Testis (tissue), 3 donors: ENCODE measurements around the gene CLOCK. TPM values are rescaled to one million over a fixed set of nuclear protein-coding genes. Genes with fewer than 3 reads are reported as not detected.
A peak's percentile ranks its signal among the peaks of the same experiment; 100 is the strongest.

Source experiments
- DNase-seq: peaks from one replicate; pipeline ENCODE4 v3.0.0-alpha.2; 2019
- H3K27ac ChIP-seq, 2 donors: fragments of 200-600 bp; sonication (generic); one replicate each; pipeline ENCODE4 v1.5.1; 2019
- H3K27me3 ChIP-seq: fragments of 200-600 bp; sonication (generic); one replicate; pipeline ENCODE4 v1.5.1; 2019
- H3K36me3 ChIP-seq: fragments of 200-600 bp; sonication (generic); one replicate; pipeline ENCODE4 v1.5.1; 2017; ENCODE audit warnings: low read depth; ENCODE audit errors: missing control alignments
- H3K4me1 ChIP-seq: fragments of 200-600 bp; sonication (generic); one replicate; pipeline ENCODE4 v1.5.1; 2019
- H3K4me3 ChIP-seq, 2 donors: fragments of 200-600 bp; sonication (generic); one replicate each; pipeline ENCODE4 v1.5.1; 2017 to 2019
- H3K9me3 ChIP-seq: fragments of 200-600 bp; sonication (generic); one replicate; pipeline ENCODE4 v1.5.1; 2017
- POLR2A ChIP-seq: fragments of 450-650 bp; IDR thresholded peaks from one replicate; pipeline ENCODE4 v1.6.1; 2017; ENCODE audit warnings: antibody characterized with exemption, mild to moderate bottlenecking, moderate library complexity
- WGBS, 2 donors: methylation state at CpG; one replicate each; pipeline ENCODE4 v1.1.5; 2018; 5-methylcytosine and 5-hydroxymethylcytosine counted together
- intact Hi-C: fragments of 100-400 bp; cut with DNase I; formaldehyde crosslinking; loops from one replicate; pipeline ENCODE4 v1.15.1; 2023; ENCODE audit warnings: low total_unique reads
- polyA plus RNA-seq: library from polyadenylated mRNA; stranded (reverse); fragments of 350-450 nt; fragmentation: Illumina TruSeq; extraction: RNeasy Lipid Tissue Mini Kit (QIAGEN cat#74804); gene quantifications from one replicate; pipeline ENCODE4 v1.2.3, GENCODE V29; 2014; ENCODE audit warnings: low read depth, low replicate concordance; ENCODE audit not compliant: insufficient read depth
- total RNA-seq, 2 donors: library from RNA; depleted of rRNA; stranded (reverse); fragments of >200 nt; gene quantifications; one replicate each; pipeline ENCODE4 v1.2.3, GENCODE V29; 2016
- TF ChIP-seq, protein P1 (sequence below), 3 experiments: fragments of 450-650 bp in 2 of 3; fragments of 200-600 bp in 1 of 3; sonication (generic) in 1 of 3; IDR thresholded peaks; one replicate each; pipeline ENCODE4 v1.5.1; 2016 to 2019; ENCODE audit warnings: antibody characterized with exemption in 3 of 3, mild to moderate bottlenecking in 2 of 3, moderate library complexity in 1 of 3

Gene CLOCK
- total and polyA plus RNA-seq, 3 donors from 2014 or later, result 41.9 to 48.6 (median 43.4) TPM

DNA sequence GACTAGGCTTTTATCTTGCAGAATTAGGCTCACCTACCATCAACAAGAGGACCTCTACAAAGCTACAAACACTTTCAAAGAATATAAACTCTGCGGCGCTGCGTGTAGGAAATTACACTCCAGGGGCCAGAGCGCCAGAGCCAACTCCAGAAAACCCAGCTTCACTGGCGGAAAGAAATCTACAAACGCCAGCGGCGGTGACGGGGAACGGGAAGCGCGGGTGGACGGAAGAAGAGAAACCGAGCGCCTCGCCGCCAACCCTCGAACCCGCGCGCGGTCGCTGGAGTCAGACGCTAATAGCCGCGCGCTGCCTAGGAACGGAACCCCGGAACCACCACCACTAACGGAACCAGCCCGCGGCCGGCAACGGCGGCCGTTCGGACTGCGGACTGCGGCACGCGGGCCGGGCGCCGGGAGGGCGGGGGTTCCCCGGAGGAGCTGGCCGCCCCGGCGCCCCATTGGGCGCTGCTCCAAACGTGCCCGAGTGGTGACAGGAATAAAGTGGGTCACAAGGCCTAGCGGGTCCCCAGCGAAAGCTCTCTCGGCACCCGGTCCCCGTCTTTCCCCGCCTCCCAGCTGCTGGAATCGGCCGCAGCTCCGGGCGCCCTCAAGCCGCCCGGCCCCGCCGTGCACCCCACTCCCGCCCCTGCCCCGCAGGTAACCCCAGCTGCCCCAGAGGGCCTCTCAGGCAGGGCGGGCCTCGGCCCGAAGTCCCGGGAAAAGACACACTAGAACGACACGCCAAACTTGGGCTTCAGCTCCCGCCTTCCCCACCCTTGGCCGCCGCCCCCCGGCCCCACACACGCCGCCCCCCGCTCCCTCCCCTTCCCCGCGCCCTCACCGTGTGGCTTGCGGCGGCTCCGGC lies 836 bp downstream of the CLOCK start:
- 0 to 1% methylated on average over 16 to 64 of the region's 87 CpGs for WGBS, 2 donors
- peak overlapping the region; percentile 96 to 99 for H3K4me3 ChIP-seq
- no peaks in the 10 kb centered on the region for H3K36me3 ChIP-seq
- peak; percentile 77 for DNase-seq
- H3K27ac ChIP-seq, result peak overlapping the region; percentile 96 to 99
- intact Hi-C loops, result loop anchor here (5.0 kb wide), 1 partner anchor 149 kb away; the partner anchor contains the start of gene TMEM165
- no peaks in the 10 kb centered on the region for H3K9me3 ChIP-seq
- no peak for TF ChIP-seq POLR2A
- TF ChIP-seq, protein P1, sequence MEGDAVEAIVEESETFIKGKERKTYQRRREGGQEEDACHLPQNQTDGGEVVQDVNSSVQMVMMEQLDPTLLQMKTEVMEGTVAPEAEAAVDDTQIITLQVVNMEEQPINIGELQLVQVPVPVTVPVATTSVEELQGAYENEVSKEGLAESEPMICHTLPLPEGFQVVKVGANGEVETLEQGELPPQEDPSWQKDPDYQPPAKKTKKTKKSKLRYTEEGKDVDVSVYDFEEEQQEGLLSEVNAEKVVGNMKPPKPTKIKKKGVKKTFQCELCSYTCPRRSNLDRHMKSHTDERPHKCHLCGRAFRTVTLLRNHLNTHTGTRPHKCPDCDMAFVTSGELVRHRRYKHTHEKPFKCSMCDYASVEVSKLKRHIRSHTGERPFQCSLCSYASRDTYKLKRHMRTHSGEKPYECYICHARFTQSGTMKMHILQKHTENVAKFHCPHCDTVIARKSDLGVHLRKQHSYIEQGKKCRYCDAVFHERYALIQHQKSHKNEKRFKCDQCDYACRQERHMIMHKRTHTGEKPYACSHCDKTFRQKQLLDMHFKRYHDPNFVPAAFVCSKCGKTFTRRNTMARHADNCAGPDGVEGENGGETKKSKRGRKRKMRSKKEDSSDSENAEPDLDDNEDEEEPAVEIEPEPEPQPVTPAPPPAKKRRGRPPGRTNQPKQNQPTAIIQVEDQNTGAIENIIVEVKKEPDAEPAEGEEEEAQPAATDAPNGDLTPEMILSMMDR (IDR thresholded peaks at IDR 0.05), result no peak
- H3K4me1 ChIP-seq, result no peaks in the 10 kb centered on the region
- no peaks in the 10 kb centered on the region for H3K27me3 ChIP-seq

DNA sequence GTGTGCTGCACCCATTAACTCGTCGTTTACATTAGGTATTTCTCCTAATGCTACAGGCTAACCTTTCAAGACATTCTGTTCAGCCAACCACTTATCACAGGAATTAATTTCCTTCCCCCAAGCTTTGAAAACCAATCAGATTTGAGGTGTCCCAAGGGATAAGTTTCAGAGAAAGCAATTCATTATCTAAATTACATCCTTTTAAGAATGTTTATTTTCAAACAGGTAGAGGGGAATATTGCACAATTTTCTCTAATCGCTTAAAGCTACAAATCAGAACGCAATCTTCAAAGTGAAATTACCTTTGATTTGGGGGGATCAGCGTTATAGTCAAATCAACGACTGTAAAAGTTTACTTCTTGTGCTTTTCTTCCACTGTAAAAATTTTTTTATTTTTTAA lies 1.6 kb downstream of the CLOCK start:
- peak overlapping the region; percentile 96 to 99 for H3K4me3 ChIP-seq
- no peaks in the 10 kb centered on the region for H3K4me1 ChIP-seq
- H3K36me3 ChIP-seq, result no peaks in the 10 kb centered on the region
- H3K9me3 ChIP-seq, result no peaks in the 10 kb centered on the region
- no peaks in the 10 kb centered on the region for H3K27me3 ChIP-seq
- 3% methylated on average over 6 of the region's 6 CpGs for WGBS, 2 donors
- intact Hi-C loops, result loop anchor here (5.0 kb wide), 1 partner anchor 148 kb away; the partner anchor contains the start of gene TMEM165
- peak overlapping the region; percentile 96 to 99 for H3K27ac ChIP-seq
- TF ChIP-seq, protein P1 (IDR thresholded peaks at IDR 0.05), result no peak
- no peak for TF ChIP-seq POLR2A
- no peak for DNase-seq

DNA sequence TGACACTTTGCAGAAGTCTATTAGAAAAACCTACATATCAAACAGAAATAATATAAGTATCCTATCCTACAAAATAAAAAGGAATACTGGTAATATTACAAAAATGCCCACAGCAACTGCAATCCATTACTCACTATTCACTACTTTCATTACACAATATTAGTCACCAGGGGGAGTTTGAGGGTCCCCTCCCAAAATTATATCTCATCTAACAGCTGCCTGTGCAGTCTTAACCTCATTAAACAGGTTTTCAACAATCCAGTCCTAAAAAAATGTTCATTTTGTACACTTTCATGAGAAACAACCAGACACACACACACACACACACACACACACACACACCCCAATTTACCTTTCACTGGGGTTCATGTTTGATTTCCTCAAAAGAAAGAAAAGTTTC lies 2.9 kb downstream of the CLOCK start:
- TF ChIP-seq, protein P1 (IDR thresholded peaks at IDR 0.05), result no peak
- TF ChIP-seq POLR2A, result no peak
- Histone ChIP-seq H3K4me3 (no peak overlapping the region), H3K36me3 (no peaks in the 10 kb centered on the region), H3K4me1 (no peaks in the 10 kb centered on the region), H3K9me3 (no peaks in the 10 kb centered on the region), H3K27ac (no peak overlapping the region), H3K27me3 (no peaks in the 10 kb centered on the region)
- DNase-seq, result no peak
- intact Hi-C loops, result no loop called here

DNA sequence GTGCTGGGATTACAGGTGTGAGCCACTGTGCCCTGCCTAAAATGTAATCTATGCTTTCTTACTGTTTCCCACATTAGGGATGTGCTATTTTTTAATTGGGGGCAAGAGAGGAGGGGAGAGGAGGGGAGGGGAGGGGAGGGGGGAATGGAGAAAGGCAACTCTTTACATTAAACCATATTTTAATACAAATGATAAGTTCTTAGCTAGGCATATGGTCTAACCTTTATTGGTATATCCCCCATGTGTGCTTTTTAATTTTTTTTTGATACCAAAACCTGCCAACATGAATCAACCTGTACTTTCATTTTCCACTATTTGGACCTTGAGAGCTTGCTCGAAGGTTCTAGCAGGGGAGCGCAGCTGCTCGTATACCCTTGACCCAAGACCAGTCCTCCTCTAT lies 6.4 kb downstream of the CLOCK start:
- H3K4me3 ChIP-seq, result no peak overlapping the region
- WGBS, 2 donors, result 88 to 93% methylated on average over 3 of the region's 3 CpGs
- H3K9me3 ChIP-seq, result no peaks in the 10 kb centered on the region
- no peak for TF ChIP-seq POLR2A
- TF ChIP-seq, protein P1 (IDR thresholded peaks at IDR 0.05), result no peak
- no peak for DNase-seq
- H3K27ac ChIP-seq, result no peak overlapping the region
- H3K4me1 ChIP-seq, result no peaks in the 10 kb centered on the region
- H3K36me3 ChIP-seq, result no peaks in the 10 kb centered on the region
- no peaks in the 10 kb centered on the region for H3K27me3 ChIP-seq
- intact Hi-C loops, result no loop called here
